HUDEP-2 (cell line): ENCODE measurements around the gene IFNA16.
"Not testable (repeated sequence)": the region's sequence is repeated elsewhere in the genome, so short reads cannot be mapped to it uniquely, and the experiment has no call there.

Source experiments
- DNase-seq, 76 experiments: peaks; one replicate each; lab custom pipeline; 2025; ENCODE audit not compliant: unreplicated experiment in 76 of 76; lab: John Stamatoyannopoulos, UW

The IFNA16 gene

GRCh38 chr9:21205204-21205603 lies 11.9 kb downstream of the IFNA16 start:
- no peak for DNase-seq

GRCh38 chr9:21202105-21202504 lies 15.0 kb downstream of the IFNA16 start, which contains the start of gene IFNA7:
Gene IFNA7 (minus strand): TSS chr9:21202205. CDS start chr9:21202165, 40 bp downstream.
- not testable (repeated sequence) for DNase-seq

GRCh38 chr9:21194867-21195776 lies 22.0 kb downstream of the IFNA16 start:
- peak in 18 of 76 experiments; percentile 0 to 43 (median 12) for DNase-seq

- DNase-seq = not testable (repeated sequence)
Observed at GRCh38 chr9:21187487-21187886, 29.6 kb downstream of the IFNA16 start, which contains the start of gene IFNA4. Gene IFNA4 (minus strand): TSS chr9:21187587. CDS start chr9:21187531, 56 bp downstream.

GRCh38 chr9:21182810-21183736 lies 34.0 kb downstream of the IFNA16 start:
- DNase-seq = peak in 10 of 76 experiments; percentile 1 to 38 (median 7)

- no peak for DNase-seq
Observed at GRCh38 chr9:21174671-21175070, 42.4 kb downstream of the IFNA16 start.

- DNase-seq = no peak
Observed at GRCh38 chr9:21172156-21172555, 45.0 kb downstream of the IFNA16 start.

- DNase-seq = no peak
Observed at GRCh38 chr9:21171351-21171750, 45.8 kb downstream of the IFNA16 start.

- not testable (repeated sequence) for DNase-seq
Observed at GRCh38 chr9:21166560-21166959, 50.6 kb downstream of the IFNA16 start, which contains the start of gene IFNA21. Gene IFNA21 (minus strand): TSS chr9:21166660. CDS start chr9:21166612, 48 bp downstream.
